GM12878 (cell line): Measurements from ENCODE around the gene BBC3.

Source experiments
- BHLHE40 ChIP-seq, 2 experiments: fragments of 450-650 bp in 1 of 2; IDR thresholded peaks; 2 replicates each; pipeline ENCODE4 v1.6.1; 2011 to 2017; ENCODE audit warnings: low read depth in 2 of 2, borderline replicate concordance in 1 of 2, improper control_type of control experiment in 1 of 2, low read length in 1 of 2, mild to moderate bottlenecking in 1 of 2
- CEBPB ChIP-seq, 2 experiments: fragments of 150-350 bp in 1 of 2; IDR thresholded peaks; 2 replicates each; pipeline ENCODE4 v1.6.1; 2012 to 2014; ENCODE audit warnings: low read depth in 2 of 2, low read length in 2 of 2, borderline replicate concordance in 1 of 2, inconsistent platforms in 1 of 2
- CHD2 ChIP-seq: IDR thresholded peaks from 2 replicates; pipeline ENCODE4 v1.6.1; 2011; ENCODE audit warnings: low read depth, low read length, improper control_type of control experiment, borderline replicate concordance
- EGR1 ChIP-seq, 2 experiments: IDR thresholded peaks; 1 replicate in 1 of 2; 2 replicates in 1 of 2; pipeline ENCODE4 v1.6.1; 2011 to 2012; ENCODE audit warnings: low read depth in 2 of 2, low read length in 2 of 2, borderline replicate concordance in 1 of 2, mild to moderate bottlenecking in 1 of 2, moderate library complexity in 1 of 2
- EP300 ChIP-seq, 2 experiments: fragments of 150-350 bp in 1 of 2; IDR thresholded peaks; 2 replicates each; pipeline ENCODE4 v1.6.1; 2011 to 2012; ENCODE audit warnings: low read depth in 2 of 2, low read length in 2 of 2, borderline replicate concordance in 1 of 2, improper control_type of control experiment in 1 of 2, inconsistent platforms in 1 of 2; ENCODE audit not compliant: control insufficient read depth in 1 of 2
- GATAD2B ChIP-seq: fragments of 450-650 bp; conservative IDR thresholded peaks from 2 replicates; pipeline ENCODE4 v1.6.1; 2017; ENCODE audit warnings: low read depth, mild to moderate bottlenecking, moderate library complexity
- JUND ChIP-seq: IDR thresholded peaks from 2 replicates; pipeline ENCODE4 v1.6.1; 2012; ENCODE audit warnings: low read depth, mild to moderate bottlenecking, low read length, improper control_type of control experiment, moderate library complexity
- POLR2AphosphoS2 ChIP-seq: IDR thresholded peaks from 2 replicates; pipeline ENCODE4 v1.6.1; 2011; ENCODE audit warnings: low read depth, mild to moderate bottlenecking, low read length, improper control_type of control experiment, moderate library complexity
- SIN3A ChIP-seq: IDR thresholded peaks from 2 replicates; pipeline ENCODE4 v1.6.1; 2012; ENCODE audit warnings: low read depth, low read length, improper control_type of control experiment
- SP1 ChIP-seq: IDR thresholded peaks from one replicate; pipeline ENCODE4 v1.6.1; 2011; ENCODE audit warnings: low read depth, low read length
- TF ChIP-seq, protein P1 (sequence below), 3 experiments: IDR thresholded peaks in 2 of 3; conservative IDR thresholded peaks in 1 of 3; 2 replicates each; pipeline ENCODE4 v1.5.1; 2011; ENCODE audit warnings: low read depth in 3 of 3, low read length in 3 of 3, mild to moderate bottlenecking in 3 of 3, control low read depth in 2 of 3, moderate library complexity in 2 of 3, inconsistent platforms in 1 of 3, mixed read lengths in 1 of 3; ENCODE audit not compliant: control insufficient read depth in 2 of 3, insufficient read depth in 1 of 3; ENCODE audit errors: extremely low read depth in 1 of 3
- TF ChIP-seq, protein P2 (sequence below): IDR thresholded peaks from 2 replicates; pipeline ENCODE4 v1.6.1; 2011; ENCODE audit warnings: borderline replicate concordance, low read depth, mild to moderate bottlenecking, moderate library complexity, low read length; ENCODE audit not compliant: insufficient read depth, poor library complexity, severe bottlenecking
- TF ChIP-seq, protein P3 (sequence below): fragments of 450-650 bp; formaldehyde crosslinking; IDR thresholded peaks from 2 replicates; pipeline ENCODE4 v1.4.0; 2020; ENCODE audit warnings: mild to moderate bottlenecking, moderate library complexity
- TF ChIP-seq, protein P4 (sequence below): IDR thresholded peaks from 2 replicates; pipeline ENCODE4 v1.6.1; 2012; ENCODE audit warnings: improper control_type of control experiment, low read depth, low read length; ENCODE audit not compliant: insufficient replicate concordance

DNA sequence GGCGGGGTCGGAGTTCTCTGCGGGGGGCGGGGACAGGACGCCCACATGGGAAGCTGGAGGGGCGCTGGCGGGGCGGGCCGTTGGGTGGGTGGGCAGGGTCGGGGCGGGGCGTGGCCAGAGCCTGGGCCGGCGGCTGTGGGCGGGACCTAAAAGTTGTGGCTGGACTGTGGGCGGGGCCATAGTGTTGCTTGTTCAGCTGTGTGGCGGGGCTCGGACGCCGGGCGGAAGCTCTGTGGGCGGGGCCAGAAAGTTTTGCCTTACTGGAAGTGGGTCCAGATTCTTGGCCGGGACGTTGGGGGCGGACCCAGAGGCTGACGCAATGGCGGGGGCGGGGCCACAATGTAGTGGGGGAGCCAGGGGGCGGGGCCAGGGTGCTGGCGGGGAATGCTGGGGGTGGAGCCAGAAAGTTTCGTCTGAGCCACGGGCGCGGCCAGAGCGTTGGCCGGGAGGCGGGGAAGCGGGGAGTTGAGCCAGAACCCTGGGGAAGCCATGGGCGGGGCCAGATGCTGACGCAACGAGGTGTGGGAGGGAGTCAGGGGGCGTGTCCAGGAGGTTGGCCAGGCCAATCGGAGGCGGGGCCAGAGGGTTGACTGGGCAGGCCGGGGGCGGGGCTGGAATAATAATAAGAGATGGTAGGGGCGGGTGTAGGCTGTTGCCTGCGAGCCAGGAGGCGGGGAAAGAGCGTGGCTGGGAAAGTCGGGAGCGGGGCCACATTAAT, 25.9 kb upstream of the BBC3 start:
- TF ChIP-seq, protein P1, sequence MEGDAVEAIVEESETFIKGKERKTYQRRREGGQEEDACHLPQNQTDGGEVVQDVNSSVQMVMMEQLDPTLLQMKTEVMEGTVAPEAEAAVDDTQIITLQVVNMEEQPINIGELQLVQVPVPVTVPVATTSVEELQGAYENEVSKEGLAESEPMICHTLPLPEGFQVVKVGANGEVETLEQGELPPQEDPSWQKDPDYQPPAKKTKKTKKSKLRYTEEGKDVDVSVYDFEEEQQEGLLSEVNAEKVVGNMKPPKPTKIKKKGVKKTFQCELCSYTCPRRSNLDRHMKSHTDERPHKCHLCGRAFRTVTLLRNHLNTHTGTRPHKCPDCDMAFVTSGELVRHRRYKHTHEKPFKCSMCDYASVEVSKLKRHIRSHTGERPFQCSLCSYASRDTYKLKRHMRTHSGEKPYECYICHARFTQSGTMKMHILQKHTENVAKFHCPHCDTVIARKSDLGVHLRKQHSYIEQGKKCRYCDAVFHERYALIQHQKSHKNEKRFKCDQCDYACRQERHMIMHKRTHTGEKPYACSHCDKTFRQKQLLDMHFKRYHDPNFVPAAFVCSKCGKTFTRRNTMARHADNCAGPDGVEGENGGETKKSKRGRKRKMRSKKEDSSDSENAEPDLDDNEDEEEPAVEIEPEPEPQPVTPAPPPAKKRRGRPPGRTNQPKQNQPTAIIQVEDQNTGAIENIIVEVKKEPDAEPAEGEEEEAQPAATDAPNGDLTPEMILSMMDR (IDR thresholded peaks at IDR 0.05 in 2 of 3, conservative IDR thresholded peaks at IDR 0.05 in 1 of 3; ENCODE audit: control insufficient read depth in 2 of 3, extremely low read depth in 1 of 3, insufficient read depth in 1 of 3, low read depth in 3 of 3, low read length in 3 of 3) = no peak
- TF ChIP-seq CEBPB (IDR thresholded peaks at IDR 0.05; ENCODE audit: borderline replicate concordance in 1 of 2, low read depth in 2 of 2, low read length in 2 of 2) = no peak
- 0 out of 2 replicates have a peak, but pooled peaks have one; percentile 12 for TF ChIP-seq CHD2
- TF ChIP-seq, protein P2, sequence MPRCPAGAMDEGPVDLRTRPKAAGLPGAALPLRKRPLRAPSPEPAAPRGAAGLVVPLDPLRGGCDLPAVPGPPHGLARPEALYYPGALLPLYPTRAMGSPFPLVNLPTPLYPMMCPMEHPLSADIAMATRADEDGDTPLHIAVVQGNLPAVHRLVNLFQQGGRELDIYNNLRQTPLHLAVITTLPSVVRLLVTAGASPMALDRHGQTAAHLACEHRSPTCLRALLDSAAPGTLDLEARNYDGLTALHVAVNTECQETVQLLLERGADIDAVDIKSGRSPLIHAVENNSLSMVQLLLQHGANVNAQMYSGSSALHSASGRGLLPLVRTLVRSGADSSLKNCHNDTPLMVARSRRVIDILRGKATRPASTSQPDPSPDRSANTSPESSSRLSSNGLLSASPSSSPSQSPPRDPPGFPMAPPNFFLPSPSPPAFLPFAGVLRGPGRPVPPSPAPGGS = no peak
- TF ChIP-seq, protein P3, sequence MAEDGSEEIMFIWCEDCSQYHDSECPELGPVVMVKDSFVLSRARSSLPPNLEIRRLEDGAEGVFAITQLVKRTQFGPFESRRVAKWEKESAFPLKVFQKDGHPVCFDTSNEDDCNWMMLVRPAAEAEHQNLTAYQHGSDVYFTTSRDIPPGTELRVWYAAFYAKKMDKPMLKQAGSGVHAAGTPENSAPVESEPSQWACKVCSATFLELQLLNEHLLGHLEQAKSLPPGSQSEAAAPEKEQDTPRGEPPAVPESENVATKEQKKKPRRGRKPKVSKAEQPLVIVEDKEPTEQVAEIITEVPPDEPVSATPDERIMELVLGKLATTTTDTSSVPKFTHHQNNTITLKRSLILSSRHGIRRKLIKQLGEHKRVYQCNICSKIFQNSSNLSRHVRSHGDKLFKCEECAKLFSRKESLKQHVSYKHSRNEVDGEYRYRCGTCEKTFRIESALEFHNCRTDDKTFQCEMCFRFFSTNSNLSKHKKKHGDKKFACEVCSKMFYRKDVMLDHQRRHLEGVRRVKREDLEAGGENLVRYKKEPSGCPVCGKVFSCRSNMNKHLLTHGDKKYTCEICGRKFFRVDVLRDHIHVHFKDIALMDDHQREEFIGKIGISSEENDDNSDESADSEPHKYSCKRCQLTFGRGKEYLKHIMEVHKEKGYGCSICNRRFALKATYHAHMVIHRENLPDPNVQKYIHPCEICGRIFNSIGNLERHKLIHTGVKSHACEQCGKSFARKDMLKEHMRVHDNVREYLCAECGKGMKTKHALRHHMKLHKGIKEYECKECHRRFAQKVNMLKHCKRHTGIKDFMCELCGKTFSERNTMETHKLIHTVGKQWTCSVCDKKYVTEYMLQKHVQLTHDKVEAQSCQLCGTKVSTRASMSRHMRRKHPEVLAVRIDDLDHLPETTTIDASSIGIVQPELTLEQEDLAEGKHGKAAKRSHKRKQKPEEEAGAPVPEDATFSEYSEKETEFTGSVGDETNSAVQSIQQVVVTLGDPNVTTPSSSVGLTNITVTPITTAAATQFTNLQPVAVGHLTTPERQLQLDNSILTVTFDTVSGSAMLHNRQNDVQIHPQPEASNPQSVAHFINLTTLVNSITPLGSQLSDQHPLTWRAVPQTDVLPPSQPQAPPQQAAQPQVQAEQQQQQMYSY (CRISPR knock-in tag) = no peak
- no peak for TF ChIP-seq GATAD2B
- peak in 1 of 2 experiments; percentile 4; a peak in 1 of 3 replicates for TF ChIP-seq EGR1 (IDR thresholded peaks at IDR 0.05; ENCODE audit: borderline replicate concordance in 1 of 2, low read depth in 2 of 2, low read length in 2 of 2)
- no peak for TF ChIP-seq EP300 (IDR thresholded peaks at IDR 0.05; ENCODE audit: borderline replicate concordance in 1 of 2, control insufficient read depth in 1 of 2, low read depth in 2 of 2, low read length in 2 of 2)
- TF ChIP-seq, protein P4, sequence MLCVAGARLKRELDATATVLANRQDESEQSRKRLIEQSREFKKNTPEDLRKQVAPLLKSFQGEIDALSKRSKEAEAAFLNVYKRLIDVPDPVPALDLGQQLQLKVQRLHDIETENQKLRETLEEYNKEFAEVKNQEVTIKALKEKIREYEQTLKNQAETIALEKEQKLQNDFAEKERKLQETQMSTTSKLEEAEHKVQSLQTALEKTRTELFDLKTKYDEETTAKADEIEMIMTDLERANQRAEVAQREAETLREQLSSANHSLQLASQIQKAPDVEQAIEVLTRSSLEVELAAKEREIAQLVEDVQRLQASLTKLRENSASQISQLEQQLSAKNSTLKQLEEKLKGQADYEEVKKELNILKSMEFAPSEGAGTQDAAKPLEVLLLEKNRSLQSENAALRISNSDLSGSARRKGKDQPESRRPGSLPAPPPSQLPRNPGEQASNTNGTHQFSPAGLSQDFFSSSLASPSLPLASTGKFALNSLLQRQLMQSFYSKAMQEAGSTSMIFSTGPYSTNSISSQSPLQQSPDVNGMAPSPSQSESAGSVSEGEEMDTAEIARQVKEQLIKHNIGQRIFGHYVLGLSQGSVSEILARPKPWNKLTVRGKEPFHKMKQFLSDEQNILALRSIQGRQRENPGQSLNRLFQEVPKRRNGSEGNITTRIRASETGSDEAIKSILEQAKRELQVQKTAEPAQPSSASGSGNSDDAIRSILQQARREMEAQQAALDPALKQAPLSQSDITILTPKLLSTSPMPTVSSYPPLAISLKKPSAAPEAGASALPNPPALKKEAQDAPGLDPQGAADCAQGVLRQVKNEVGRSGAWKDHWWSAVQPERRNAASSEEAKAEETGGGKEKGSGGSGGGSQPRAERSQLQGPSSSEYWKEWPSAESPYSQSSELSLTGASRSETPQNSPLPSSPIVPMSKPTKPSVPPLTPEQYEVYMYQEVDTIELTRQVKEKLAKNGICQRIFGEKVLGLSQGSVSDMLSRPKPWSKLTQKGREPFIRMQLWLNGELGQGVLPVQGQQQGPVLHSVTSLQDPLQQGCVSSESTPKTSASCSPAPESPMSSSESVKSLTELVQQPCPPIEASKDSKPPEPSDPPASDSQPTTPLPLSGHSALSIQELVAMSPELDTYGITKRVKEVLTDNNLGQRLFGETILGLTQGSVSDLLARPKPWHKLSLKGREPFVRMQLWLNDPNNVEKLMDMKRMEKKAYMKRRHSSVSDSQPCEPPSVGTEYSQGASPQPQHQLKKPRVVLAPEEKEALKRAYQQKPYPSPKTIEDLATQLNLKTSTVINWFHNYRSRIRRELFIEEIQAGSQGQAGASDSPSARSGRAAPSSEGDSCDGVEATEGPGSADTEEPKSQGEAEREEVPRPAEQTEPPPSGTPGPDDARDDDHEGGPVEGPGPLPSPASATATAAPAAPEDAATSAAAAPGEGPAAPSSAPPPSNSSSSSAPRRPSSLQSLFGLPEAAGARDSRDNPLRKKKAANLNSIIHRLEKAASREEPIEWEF = no peak
- TF ChIP-seq SP1 = peak; percentile 79
- no peak for TF ChIP-seq JUND
- TF ChIP-seq BHLHE40 (IDR thresholded peaks at IDR 0.05; ENCODE audit: borderline replicate concordance in 1 of 2, low read depth in 2 of 2, low read length in 1 of 2) = peak in 1 of 2 experiments; percentile 7; a peak in 1 of 4 replicates
- TF ChIP-seq SIN3A = no peak
- TF ChIP-seq POLR2AphosphoS2 = no peak
